Fibroblast of peridontal ligament (primary cell): ENCODE results near the gene TSPAN3.

ENCODE experiments used
- DNase-seq: peaks from one replicate; pipeline ENCODE4 v3.0.0-alpha.2; 2010; ENCODE audit errors: extremely low read depth

Gene TSPAN3

GRCh38 chr15:77053709-77054108 lies 17.2 kb downstream of the TSPAN3 start:
- DNase-seq: no peak

GRCh38 chr15:77052556-77052955 lies 18.4 kb downstream of the TSPAN3 start:
- no peak for DNase-seq

DNA sequence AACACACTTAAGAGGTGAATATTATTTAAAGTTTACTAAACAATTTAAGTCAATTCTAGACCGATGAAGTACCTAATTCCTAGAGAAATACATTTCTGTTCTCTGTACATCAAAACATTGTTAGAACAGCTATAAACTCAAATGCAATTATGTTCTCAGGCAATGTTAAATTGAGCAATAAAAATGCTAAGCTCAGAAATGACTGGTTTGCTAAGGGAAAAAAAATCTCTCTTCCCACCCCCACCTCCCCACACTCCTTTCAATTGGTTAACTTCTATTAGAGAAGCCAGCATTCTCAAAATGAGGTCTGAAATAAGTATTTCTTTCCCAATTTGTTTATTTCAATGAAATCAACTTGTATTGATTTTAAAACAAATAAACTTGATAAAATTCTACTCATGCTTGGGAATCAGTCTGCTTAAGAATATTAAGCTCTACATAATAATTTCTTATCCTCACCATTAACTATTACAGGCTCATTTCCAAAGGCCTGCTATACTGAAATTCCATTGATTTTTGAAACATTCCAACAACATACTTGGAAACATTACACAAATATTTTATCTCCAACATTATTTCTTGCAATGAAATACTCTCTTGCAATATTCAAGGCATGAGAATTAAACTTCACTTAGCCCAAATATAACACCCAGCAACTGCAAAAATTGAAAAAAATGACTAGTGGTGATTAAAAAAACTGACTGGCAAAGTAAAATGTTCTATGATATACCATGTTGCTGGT lies 22.6 kb downstream of the TSPAN3 start:
- DNase-seq: peak; percentile 41

DNA sequence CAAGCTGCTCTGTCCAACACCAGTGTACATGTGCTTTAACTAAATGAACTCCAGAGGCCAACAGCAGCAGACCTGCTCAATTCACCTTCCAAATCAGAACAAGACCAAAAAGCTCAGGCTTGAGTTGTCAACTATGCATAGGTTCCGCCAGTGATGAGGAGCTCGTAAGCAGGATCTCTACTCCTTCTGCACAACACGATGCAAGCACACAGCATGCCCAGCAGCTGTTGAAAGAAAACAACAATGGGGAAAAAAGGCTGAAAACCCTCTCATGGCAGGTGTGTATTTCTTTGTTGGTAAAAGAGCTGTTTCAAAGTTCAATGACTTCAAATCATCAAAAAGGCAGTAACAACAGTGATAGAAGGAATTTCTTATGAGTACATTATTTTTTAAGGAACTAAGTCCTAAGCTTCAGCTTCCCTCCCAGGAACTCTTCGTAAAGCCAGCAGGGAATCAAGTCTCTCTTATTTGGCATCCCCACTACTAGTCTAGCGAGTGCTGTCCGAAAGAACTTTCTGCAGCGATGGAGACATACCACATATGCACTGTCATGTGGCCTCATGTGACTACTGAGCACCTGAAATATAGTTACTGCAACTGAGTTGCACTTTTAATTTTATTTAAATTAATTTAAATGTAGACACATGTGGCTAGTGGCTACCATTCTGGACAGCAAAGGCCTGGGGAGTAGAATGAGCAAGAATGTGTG lies 24.1 kb downstream of the TSPAN3 start:
- DNase-seq: no peak

DNA sequence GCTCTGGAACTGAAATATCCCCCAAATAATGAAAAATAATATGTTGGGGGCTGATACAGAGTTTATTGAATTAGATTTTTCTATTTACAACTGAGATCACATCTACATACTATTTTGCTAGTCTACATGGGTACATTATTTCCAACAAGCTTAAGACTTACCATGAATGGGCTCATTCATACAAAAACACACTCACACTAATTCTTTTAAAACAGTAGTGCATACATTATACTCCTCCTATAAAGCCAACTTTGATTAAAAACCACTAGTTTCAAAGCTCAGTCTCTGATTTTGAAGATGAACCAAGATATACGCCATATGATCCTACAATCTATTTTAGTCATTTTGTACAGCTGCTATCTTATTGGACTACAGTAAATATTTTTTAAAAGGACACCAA lies 24.9 kb downstream of the TSPAN3 start:
- DNase-seq: no peak

DNA sequence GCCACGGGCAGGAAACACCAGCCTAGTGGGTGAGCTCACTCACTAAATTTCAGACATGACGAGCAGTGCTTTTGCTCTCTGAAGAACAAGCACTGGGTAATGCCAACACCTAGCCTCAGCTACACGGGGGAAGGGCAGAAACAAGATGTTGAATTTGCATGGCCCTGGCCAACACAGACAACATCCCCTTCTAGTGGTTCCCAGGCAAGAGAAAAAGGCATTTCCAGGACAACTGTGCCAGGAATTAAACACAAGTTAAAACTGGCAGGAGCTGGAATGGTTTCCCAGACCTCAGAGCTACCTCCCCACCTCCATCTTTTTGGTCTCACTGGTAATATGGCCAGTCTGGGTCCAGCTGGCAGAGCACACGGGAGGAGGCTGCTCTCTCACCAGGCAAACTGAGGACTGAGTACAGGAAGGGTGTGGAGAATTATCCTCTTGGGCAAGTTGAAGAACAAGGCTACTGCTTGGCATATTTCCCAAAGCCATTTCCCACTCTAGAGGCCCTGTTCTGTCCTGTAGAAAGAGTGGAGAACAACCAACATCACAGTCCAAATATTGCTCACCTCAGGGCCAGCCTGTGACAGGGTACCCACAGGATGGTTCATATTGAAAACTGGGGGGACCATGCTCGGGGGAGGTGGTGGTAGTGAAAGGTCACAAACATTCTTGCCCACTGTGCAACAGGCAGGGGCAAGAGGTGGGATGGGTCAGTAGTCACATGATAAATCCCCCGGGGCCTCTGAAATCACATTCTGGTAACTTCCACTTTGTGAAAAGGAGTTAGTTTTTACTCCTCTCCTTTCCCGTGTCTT lies 26.5 kb downstream of the TSPAN3 start:
- DNase-seq: no peak

- DNase-seq: no peak
These were observed 27.7 kb downstream of the TSPAN3 start for GRCh38 chr15:77042955-77043920.

GRCh38 chr15:77042245-77042919 lies 28.5 kb downstream of the TSPAN3 start:
- DNase-seq: no peak

DNA sequence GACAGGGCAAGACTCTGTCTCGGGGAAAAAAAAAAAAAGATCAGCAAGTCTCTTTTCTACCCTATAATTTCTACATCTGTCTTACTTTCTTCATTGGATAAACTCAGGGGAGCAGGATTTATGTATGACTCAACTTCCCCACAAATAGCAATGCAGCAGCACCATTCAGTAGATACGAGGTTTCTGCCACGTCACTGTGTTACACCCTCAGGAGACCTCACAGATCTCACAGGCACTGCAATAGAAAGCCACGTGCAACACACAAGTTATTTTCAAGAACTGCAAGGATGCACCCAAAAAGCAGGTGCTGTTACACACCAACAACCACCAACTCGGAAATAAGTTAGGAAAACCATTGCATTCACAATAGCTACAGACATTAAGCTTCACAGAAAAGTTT lies 30.2 kb downstream of the TSPAN3 start:
- peak; percentile 81 for DNase-seq

DNA sequence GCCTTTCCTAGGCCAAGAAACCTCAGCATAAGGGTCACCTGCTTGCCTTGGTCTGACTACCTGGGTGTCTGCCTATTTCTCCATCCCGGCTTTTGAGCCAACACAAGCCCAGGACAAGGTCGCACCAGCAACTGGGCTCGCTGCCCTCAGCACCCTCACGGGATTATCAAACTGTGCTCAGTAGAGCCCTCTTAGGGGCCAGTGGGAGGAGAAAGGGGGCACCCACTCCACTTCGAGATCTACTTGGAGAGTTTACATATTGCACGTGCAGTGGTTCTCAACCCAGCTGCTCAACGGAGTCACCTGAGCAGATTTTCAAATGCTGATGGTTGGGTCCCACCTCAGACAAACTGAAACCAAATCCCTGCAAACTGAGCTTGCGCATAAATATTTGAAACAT lies 31.1 kb downstream of the TSPAN3 start:
- no peak for DNase-seq

DNA sequence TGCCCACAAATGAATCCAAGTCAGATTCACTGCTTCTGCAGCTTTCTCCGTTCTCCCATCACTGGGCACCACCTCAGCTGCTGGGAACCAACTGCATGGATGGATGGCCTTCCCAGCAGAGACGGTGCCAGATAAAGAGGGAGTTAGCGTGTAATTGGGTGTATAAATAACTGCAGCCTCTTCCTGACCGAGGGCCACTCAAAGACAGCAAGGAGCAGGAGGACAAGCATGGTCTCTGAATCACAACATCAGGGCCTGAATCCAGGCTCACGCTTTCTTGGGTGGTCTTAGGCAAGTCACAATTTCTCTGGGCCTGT lies 31.7 kb downstream of the TSPAN3 start:
- DNase-seq: no peak

GRCh38 chr15:77038312-77039216 lies 32.3 kb downstream of the TSPAN3 start:
- DNase-seq: no peak

- DNase-seq: no peak
These were observed 33.3 kb downstream of the TSPAN3 start for GRCh38 chr15:77037388-77038209.

DNA sequence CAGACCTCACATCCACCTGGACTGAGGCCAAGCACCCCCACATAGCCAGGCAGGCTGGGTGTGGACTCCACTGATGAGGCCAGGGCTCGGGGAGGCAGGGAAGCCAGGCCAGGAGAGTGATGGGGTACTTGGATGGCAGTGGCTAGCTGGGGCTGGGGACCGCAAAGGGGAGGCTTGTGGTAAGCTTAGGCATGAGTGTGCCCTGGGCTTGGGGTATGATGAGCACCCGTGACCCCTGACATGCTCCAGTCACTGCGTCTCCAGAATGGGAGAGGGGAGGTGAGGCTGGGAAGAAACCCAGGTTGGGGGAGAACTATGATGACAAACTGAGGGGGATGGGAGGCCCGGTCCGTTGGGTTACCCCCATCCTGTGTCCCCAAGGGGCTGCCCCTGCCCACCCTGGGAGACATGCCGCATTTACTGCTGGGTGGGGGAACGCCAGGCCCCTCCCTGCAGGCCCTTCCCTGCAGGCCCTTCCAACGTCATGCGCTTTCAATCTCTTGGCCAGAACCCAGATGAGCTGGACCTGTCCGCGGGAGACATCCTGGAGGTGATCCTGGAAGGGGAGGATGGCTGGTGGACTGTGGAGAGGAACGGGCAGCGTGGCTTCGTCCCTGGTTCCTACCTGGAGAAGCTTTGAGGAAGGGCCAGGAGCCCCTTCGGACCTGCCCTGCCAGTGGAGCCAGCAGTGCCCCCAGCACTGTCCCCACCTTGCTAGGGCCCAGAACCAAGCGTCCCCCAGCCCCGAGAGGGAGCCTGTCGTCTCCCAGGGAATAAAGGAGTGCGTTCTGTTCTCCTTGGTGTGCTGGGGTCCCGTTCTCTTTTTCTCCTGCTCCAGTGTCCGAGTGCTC lies 34.1 kb downstream of the TSPAN3 start:
- DNase-seq: no peak

DNA sequence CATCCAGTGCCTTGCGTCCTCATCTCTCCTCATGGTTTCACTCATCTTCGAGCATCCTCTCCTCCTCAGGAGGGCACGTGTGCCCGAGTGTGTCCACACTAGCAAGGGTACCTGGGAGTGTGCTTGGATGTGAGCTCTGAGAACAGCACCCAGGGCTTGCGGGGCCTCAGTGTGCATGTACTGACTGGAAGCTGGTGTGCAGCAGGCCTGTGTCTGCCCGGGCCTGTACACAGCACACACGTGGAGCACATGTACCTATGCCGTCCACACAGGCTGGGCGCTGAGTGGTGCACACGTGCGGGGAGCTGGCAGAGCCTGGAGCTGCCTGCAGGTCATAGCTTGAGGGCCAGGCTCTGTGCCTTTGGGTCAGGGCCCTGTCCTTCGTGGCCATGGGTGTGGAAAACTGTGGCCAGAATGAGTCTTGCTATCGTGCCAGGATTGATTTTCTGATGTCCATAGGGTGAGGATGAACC lies 34.9 kb downstream of the TSPAN3 start:
- no peak for DNase-seq

DNA sequence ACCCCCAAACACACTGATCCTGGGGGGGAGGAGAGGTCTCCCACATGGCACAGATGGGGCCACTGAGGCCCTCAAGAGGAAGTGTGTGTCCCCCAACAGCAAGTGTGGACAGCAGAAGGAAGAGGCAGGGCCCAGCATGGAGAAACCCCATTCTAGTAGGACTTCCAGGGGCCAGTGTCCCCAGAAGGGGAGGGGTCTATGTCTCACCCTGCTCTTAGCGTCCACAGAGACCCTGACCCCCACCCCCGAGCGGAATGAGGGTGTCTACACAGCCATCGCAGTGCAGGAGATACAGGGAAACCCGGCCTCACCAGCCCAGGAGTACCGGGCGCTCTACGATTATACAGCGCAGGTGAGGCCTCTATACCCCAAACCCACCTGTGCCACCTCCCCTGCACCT lies 35.3 kb downstream of the TSPAN3 start:
- DNase-seq: no peak

GRCh38 chr15:77034695-77035489 lies 36.0 kb downstream of the TSPAN3 start:
- peak; percentile 4 for DNase-seq
